DMS 273 (cell line): Measurements from ENCODE around the gene CREBZF.

Source experiments
- DNase-seq: peaks from one replicate; lab custom pipeline; 2025; ENCODE audit not compliant: unreplicated experiment; lab: John Stamatoyannopoulos, UW

The CREBZF gene, protein sequence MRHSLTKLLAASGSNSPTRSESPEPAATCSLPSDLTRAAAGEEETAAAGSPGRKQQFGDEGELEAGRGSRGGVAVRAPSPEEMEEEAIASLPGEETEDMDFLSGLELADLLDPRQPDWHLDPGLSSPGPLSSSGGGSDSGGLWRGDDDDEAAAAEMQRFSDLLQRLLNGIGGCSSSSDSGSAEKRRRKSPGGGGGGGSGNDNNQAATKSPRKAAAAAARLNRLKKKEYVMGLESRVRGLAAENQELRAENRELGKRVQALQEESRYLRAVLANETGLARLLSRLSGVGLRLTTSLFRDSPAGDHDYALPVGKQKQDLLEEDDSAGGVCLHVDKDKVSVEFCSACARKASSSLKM

DNA sequence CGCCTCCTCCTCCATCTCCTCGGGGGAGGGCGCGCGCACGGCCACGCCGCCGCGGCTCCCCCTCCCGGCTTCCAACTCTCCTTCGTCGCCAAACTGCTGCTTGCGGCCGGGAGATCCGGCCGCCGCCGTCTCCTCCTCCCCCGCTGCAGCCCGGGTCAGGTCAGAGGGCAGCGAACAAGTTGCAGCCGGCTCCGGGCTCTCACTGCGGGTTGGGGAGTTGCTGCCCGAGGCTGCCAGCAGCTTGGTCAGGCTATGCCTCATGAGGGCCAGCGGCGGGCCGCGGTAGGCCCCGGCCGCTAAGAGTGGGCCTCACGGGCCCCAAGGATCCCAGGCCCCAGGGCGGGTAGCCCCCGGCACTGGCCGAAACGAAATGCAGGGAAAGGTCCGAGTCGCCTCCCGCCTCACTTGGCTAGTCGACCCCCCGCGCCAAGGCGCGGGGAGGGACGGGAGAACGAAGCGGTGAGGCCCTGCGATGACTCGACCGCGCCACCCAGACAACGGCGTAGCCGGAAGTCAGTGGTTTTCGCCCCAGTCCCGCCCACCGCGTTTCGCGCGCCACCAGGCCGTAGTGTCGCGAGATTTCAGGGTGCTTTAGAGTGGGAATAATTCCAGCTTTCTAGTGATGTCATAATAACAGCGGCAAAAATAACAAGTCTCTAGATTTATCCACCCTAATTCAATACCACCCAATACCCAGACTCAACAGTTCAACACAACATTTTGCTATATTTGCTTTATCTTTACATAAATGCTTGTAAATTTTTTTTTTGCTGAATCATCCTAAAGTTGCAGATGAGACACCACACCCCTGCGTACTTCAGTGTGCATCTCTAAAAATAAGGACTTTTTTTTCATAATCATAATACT, at the start of gene CREBZF:
Gene CREBZF, minus strand, starts transcription at position 515 of the 867 bp plus-strand sequence. Its CDS starts 254 bp downstream, at position 261.
- DNase-seq, result peak; percentile 96

DNA sequence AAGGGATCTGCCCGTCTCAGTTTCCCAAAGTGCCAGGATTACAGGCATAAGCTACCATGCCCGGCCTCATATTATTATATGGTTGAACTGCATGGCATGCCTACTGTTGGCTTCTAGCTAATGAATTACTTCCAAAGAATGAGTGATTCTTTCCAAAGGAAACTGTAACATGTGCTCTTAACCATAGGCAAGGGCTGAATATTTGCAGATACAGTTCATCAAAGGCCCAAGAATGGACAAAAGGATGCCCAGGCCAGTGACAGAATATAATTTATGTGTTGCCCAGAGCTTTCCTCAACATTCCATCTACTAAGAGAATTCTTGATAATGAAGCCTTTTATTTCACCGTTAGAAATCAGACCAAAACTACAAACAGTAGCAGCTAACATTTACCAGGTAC, 48.0 kb upstream of the CREBZF start:
- no peak for DNase-seq

- DNase-seq, result no peak
Measured at GRCh38 chr11:85710917-85711316, 46.0 kb upstream of the CREBZF start.

GRCh38 chr11:85709941-85710702, 45.2 kb upstream of the CREBZF start:
- no peak for DNase-seq

DNA sequence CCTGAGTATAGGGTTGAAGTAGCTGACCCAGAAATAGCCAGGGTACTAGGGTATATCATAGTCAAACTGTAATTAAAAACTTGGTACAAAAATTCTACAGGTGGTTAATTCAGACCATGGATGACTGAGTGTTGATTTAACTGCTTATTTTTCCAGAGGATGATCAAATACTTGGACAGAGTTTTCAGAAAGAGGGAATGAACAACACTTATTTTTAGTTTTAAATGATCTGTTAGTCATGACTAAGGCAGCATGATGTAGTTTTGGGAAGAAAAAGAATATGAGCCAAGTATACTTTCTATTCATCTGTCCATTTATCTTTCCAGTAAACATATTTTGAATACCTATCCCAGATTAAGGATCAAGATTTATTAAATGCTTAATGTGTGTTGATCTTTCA, 40.9 kb upstream of the CREBZF start:
- DNase-seq, result no peak

- DNase-seq, result no peak
Measured at GRCh38 chr11:85704967-85705366, 40.0 kb upstream of the CREBZF start.

DNA sequence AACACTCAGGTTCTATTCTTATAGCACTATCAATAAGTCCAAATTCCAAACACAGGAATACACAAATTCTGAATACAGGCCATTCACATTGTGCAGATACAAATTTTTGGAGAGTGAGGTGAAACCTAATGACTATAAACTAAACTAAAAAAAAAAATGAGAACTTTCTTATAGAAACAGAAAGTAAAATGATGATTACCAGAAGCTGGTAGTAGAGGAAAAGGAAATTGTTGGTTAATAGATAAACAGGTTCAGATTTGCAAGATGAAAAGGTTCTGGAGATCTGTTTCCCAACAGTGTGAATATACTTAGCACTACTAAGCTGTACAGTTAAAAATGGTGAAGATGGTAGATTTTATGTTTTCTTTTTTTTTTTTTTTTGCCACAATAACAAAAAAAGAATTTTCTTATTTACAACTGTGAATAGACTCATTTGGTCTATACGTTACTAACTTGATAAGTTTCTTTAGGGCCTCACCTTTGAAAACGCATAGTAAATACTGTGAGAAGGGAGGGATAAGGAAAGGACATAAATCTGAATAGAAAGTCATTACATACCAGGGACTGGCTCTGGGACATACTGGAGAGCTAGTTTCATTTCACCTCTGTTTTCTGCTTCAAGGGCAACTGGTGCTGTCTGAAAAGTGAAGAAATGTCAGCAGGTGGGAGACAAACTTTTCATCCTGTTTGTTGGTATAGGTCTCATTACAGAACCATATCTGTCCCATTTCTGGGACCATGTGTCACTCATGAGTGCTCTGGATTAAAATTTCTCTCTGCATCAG, 35.2 kb upstream of the CREBZF start:
- no peak for DNase-seq

- DNase-seq, result no peak
Measured at GRCh38 chr11:85698195-85698594, 33.3 kb upstream of the CREBZF start.

GRCh38 chr11:85697747-85698146, 32.8 kb upstream of the CREBZF start:
- no peak for DNase-seq

- DNase-seq, result no peak
Measured at GRCh38 chr11:85695546-85695945, 30.6 kb upstream of the CREBZF start.

GRCh38 chr11:85694385-85694980, 29.6 kb upstream of the CREBZF start:
- DNase-seq, result peak; percentile 30

- DNase-seq, result peak; percentile 95
Measured at GRCh38 chr11:85685820-85686459, 21.0 kb upstream of the CREBZF start, which contains the start of gene CCDC89. CCDC89 (minus strand) TSS chr11:85686195; CDS start chr11:85686130, 65 bp downstream.

GRCh38 chr11:85685125-85685819, 20.3 kb upstream of the CREBZF start:
- peak; percentile 81 for DNase-seq

- peak; percentile 79 for DNase-seq
Measured at GRCh38 chr11:85682330-85683305, 17.7 kb upstream of the CREBZF start.

- DNase-seq, result peak; percentile 4
Measured at GRCh38 chr11:85680897-85681296, 16.0 kb upstream of the CREBZF start.

GRCh38 chr11:85679576-85679975, 14.6 kb upstream of the CREBZF start:
- no peak for DNase-seq

GRCh38 chr11:85673393-85673792, 8.5 kb upstream of the CREBZF start:
- DNase-seq, result no peak
